Airway epithelial cell (primary cell): ENCODE results near the gene OR4X2. TPM values are rescaled to one million over a fixed set of nuclear protein-coding genes. Genes with fewer than 3 reads are reported as not detected.

ENCODE experiments used
- total RNA-seq: library from RNA; depleted of rRNA; stranded (reverse); fragments of >200 nt; gene quantifications from 2 replicates; pipeline ENCODE4 v1.2.3, GENCODE V29; 2015

Gene OR4X2
- total RNA-seq = not detected in 2 replicates

DNA sequence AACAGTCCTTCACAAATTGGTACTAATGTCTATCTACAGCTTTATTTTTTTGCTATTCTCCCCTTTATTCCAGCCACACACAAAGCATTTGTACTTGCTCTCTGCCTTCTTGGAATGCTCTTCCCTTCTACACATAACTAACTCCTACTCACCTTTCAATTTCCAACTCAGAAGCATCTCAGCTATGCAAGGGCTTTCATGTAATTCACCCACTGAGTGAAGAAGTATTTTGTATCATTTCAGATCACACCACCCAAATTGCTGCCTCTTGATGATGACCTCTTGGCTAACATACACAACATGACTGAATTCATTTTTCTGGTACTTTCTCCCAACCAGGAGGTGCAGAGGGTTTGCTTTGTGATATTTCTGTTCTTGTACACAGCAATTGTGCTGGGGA, at the start of gene OR4X2:
OR4X2 (plus strand) TSS at position 301 of the 400 bp plus-strand sequence; CDS start at position 301, 0 bp downstream.

DNA sequence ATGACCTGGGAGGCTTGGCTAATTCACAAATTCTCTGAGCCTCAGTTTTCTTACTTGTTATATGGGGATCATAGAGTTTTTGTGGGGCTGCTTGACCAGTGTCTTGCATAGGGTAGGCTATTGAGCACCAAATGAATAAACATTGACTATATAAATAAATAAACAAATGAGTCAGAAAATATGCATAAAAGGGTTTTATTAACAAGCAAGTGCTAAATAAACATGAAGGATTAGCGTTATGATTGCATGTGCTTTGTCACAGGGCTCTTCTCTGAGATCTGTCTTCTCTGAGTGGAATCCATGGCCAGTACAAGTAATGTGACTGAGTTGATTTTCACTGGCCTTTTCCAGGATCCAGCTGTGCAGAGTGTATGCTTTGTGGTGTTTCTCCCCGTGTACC, 28.4 kb upstream of the OR4X2 start, which contains the start of gene OR4B1:
OR4B1 (plus strand) TSS at position 301 of the 400 bp plus-strand sequence; CDS start at position 301, 0 bp downstream.

DNA sequence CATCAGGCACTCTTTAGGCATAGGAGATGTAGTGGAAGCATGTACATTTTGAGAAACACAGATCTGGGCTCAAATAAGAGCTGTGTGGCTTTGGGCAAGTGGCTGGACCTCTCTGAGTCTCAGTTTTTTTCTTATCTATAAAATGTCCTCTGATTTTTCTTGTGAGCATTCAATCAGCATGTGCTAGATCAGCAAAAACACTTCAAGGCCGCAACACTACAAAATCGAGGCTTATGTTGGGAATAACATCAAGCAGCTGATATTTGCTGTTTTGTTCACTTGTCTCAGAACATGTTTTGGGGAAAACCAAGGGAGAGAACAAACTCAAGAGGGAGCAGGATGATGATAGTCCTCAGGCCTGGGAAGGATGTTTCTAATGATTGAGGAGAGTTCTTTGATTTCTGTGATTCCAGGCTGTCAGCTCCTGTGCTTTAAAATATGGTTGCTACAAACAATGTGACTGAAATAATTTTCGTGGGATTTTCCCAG, 18.6 kb downstream of the OR4X2 start, which contains the start of gene OR4X1:
OR4X1 (plus strand) TSS at position 439 of the 489 bp plus-strand sequence; CDS start at position 439, 0 bp downstream.

Other genes with a start within 250 kb of the OR4X2 start
- gene OR4B1, start 28.3 kb upstream of the OR4X2 start, total RNA-seq = not detected in 2 replicates
- gene OR4X1, start 18.8 kb downstream of the OR4X2 start, total RNA-seq = not detected in 2 replicates
- not detected in 2 replicates for gene OR4S1, start 61.1 kb downstream of the OR4X2 start, total RNA-seq
- gene OR4C3, start 79.8 kb downstream of the OR4X2 start, total RNA-seq = not detected in 2 replicates
- gene OR4C5, start 121.4 kb downstream of the OR4X2 start, total RNA-seq = not detected in 2 replicates
- gene OR4A47, start 243.7 kb downstream of the OR4X2 start, total RNA-seq = not detected in 2 replicates